CD4-positive, alpha-beta T cell treated with Interleukin-6 at 100 ng/mL for 8 hours (primary cell): ENCODE results near the gene ITIH1.
"Not testable (repeated sequence)": the region's sequence is repeated elsewhere in the genome, so short reads cannot be mapped to it uniquely, and the experiment has no call there.

Source experiments
- DNase-seq: peaks from one replicate; pipeline ENCODE4 v3.0.0-alpha.2; 2020; ENCODE audit warnings: mixed read lengths, low spot score

ITIH1 gene

DNA sequence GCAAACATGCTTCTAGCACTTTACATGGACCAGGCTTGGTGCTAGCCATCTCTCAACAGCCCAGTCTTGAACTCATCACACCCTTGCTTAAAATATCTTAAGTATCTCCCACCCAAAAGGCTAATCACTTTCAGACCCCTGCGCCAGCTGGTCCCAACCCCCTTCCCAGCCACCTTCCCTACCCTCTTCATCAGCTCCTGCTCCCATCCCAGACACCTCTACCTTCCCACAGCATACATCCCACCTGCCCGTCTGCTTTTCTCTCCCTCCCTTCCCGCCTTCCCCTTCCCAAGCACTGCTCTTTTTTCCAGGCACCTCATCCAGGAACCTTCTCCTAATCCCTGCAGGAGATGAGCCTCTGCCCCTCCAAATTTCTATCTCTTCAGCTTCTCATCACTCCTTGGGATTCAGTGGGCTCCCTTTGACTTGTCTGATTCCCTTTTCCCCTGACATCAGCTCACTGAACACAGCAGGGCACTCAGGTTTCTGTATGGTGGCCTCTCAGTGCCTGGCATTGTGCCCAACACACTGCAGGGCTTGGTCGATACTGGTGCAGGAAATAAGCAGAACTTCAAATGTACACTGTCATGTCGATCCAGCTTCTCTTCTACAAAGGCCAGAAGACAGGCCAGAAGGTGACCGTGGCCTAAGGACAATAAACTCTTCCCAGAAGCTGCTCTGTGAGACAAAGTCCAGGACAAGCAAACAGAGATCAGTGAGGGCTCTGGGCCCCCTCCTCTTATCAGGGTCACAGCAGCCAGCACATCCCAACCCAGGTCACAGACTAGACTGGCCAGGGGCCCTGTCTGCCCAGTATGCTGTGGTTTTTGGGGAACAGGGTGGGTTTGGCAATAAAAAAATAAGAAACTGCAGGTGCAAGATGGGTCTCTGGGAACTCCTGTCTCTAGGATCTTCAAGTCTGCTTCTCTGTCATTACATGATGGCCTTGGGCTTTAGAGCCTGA lies 2.2 kb upstream of the ITIH1 start:
- no peak for DNase-seq

DNA sequence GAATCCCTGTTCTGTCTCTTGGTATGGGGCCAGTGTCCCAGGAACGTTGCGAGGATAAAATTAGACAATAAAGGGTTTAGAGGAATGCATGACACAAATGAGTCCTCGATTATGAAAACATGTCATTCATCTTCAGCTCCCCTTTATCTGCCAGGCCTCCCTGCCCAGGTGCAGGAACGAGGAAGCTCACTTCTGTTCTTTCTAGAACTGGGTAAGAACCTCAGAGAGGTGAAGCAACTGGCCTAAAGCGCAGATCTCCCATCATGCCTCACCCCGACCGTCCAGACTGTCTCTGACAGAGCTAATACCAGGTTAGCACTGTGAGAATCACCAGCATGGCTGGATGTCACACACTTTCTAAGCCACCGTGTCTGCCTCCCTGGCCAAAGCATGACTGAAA lies 1.5 kb upstream of the ITIH1 start:
- DNase-seq = no peak

DNA sequence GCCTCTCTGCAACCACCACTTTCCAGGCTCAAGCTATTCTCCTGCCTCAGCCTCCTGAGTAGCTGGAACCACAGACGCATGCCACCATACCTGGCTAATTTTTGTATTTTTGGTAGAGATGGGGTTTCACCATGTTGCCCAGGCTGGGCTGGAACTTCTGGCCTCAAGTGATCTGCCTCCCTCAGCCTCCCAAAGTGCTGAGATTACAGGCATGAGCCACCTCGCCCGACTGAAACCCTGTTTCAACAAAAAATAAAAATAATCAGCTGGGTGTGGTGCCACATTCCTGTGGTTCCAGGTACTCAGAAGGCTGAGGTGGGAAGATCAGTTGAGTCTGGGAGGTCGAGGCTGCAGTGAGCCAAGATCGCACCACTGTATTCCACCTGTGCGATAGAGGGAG lies 913 bp upstream of the ITIH1 start:
- DNase-seq = not testable (repeated sequence)

DNA sequence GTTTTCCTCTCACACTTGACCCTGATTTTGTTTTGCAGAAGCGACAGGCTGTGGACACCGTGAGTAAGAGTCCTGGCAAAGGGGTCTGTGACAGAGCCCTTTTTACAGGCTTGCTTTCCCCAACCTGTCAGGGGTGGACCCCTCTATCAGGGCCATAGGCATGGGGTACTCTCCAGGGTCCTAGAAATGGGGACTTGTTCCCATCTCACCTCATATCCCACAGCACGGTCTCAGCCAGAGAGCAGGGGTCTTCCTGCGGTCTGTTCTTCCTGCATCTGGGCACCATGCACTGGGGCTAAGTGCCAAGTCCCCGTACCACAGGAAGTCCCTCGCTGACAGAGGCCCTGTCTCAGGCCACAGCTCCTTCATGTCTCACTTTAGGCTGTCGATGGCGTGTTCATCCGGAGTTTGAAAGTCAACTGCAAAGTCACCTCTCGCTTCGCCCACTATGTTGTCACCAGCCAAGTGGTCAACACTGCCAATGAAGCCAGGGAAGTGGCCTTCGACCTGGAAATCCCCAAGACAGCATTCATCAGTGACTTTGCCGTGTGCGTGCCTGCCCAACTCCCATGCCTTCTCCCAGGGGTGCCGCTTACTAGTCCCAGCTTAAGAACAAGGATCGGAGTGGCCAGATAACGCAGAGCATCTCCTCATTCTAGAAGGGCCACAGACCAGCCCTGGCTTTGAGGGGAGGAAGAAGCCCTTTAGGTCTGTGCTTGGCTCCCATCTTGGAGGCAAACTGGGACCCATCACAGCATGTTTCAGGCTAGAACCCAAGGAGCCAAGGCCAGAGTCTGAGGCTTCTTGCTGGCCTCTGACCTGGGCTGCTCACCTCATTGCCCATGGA lies 783 bp downstream of the ITIH1 start:
- no peak for DNase-seq

DNA sequence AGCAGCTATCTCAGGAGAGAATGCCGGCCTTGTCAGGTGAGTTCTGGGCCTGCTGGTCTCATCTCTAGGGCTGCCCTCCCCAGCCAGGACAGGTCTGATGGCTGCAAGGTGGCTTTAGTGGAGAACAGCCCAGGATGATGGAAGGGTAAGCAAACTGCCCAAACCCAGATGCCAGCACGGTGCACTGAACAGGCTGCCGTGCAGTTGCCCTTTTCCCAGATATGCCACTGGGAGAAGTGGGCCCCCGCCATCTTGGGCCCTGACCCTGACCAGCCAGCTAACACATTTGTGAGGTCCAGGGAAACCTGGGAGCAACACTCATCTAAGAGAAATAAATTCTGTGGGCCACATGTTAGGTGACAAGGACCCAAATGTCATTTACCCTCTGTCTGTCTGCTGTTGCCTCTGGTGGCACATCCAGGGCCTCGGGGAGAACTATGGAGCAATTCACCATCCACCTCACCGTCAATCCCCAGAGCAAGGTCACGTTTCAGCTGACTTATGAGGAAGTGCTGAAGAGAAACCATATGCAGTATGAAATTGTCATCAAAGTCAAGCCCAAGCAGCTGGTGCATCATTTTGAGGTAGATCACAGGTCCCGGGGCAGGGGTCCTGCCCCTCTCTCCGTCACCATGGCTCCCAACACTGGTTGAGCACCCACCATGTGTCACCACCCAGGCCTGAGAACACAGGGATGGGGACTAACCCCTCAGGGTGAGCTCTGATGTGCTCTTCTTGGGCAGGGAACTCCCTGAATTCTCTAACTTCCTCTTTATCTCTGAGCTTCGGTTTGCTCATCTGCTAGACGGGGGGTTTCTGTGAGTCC lies 1.8 kb downstream of the ITIH1 start:
- DNase-seq = no peak

DNA sequence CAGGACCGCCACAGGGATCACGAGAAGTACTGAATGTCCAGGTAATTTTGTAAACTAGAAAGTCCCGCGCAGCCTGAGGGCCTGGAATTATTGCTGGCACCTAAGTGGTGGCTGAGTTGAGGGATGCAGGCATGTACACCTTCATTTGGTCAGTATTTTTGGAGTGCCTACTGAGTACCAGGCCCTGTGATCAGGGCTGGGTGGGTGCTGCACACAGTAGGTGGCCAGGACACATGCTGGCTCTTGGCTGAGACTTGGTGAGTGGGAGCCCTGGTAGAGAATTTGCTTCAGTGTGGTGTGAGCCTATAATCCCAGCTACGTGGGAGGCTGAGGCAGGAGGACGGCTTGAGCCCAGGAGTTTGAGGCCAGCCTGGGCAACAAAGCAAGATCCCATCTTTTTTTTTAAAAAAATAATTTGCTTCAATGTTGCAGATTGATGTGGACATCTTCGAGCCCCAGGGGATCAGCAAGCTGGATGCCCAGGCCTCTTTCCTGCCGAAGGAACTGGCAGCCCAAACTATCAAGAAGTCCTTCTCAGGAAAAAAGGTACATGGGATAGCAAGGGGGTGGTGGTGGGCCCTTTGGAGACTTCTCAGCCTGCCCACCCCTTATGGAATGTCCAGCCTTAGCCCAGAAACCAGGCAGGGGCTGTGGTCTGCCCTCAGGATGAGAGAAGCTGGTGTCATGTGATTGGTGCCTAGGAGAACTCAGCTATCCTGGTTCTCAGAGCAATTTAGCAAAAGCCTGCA lies 2.6 kb downstream of the ITIH1 start:
- DNase-seq = no peak

DNA sequence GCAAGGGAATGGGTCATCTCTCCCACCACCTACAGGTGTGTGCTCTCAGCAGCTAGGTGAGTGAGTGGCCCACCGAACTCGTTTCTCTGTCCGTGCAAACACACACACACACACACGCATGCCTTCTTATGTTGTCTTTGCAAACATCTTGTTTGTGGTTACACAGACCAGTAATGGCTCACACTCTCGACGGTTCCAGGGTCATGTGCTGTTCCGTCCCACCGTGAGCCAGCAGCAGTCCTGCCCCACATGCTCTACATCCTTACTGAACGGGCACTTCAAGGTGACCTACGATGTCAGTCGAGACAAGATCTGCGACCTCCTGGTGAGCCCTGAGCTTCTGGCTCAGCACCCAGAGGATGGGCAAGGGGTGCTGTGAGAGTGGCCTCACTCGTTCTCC lies 4.3 kb downstream of the ITIH1 start:
- DNase-seq = no peak

DNA sequence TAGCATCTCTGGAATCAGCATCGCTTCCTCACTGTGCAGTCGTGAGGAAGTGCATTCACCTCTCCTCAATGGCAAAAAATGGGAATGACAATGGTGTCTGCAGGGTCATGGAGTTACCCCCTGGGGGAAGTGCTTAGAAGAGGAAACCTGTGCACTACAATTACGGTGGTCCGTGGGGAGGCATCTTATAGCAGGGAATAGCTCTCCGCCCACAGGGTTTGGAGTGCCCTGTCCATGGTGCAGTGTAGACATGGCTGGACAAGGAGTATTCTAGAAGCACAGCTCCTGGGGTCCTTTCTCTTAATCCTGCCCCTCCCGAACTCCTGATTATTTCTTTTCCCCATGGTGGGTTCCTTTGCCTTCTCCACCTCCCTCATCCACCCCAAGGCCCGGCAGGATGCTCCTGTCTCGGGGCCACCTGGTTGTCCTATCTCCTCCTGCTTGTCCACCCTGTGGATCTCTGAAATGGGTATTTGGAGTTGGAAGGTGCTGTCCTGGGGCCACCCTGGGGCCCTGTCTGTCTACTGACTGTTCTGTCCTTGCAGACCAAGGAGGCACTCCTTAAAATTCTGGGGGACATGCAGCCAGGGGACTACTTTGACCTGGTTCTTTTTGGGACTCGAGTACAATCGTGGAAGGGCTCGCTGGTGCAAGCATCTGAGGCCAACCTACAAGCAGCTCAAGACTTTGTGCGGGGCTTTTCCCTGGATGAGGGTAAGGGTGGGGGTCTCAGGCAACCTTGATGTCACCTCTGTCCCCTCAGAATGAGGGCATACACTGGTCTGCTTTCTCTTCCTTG lies 5.2 kb downstream of the ITIH1 start:
- DNase-seq = no peak

DNA sequence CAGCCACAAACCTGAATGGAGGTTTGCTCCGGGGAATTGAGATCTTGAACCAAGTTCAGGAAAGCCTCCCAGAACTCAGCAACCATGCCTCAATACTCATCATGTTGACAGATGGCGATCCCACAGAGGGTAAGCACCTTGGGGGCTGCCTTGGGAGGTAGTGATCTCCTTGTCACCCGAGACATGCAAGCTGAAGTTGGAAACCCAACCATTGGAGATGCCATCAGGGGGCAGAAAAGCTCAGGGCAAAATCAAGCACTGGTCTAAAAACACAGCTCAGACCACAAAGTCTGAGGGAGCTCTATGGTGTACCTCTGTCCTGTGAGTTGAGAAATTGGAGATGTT lies 5.8 kb downstream of the ITIH1 start:
- no peak for DNase-seq

DNA sequence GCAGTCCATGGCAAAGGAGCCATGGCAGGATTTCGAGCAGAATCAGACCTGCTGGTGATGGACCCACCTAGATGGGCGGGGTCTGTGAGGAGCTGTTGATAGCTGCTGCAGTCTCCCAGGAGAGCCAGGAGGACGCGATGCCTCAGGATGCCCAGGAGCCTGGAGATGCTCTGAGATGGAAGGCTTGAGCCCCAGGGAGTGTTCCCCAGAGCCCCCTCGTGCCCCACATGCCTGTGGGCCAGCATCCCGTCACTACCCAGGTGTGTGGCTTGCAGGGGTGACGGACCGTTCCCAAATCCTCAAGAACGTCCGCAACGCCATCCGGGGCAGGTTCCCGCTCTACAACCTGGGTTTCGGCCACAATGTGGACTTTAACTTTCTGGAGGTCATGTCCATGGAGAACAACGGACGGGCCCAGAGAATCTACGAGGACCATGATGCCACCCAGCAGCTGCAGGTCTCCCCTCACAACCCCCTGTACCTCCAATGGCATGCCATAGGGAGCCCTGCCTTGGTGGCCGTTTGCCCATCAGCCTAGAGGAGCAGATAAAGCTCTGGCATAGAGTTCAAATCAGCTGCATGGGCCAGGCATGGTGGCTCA lies 6.7 kb downstream of the ITIH1 start:
- no peak for DNase-seq

DNA sequence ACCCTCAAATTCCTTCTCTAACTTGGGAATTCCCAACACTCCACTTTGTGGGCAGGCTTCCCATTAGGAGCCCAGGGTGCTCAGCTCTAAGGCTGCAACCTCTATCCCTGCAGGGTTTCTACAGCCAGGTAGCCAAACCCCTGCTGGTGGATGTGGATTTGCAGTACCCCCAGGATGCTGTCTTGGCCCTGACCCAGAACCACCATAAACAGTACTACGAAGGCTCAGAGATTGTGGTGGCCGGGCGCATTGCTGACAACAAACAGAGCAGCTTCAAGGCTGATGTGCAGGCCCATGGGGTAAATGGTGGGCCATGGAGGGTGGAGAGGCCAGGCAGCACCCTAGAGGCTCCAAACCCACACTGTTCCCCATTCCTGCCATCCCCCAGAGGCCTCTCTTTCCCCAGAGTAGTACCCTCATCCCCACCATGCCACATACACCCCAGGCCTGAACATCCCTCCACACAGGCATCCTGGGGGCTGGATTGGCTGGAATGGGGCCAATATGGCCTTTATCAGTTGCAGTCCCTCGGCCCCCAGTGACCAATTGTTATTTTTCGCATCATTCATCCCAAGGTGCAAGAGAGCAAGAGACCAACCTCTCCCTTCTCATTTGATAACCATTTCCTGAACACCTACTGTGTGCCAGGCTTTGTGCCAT lies 7.7 kb downstream of the ITIH1 start:
- DNase-seq = no peak

DNA sequence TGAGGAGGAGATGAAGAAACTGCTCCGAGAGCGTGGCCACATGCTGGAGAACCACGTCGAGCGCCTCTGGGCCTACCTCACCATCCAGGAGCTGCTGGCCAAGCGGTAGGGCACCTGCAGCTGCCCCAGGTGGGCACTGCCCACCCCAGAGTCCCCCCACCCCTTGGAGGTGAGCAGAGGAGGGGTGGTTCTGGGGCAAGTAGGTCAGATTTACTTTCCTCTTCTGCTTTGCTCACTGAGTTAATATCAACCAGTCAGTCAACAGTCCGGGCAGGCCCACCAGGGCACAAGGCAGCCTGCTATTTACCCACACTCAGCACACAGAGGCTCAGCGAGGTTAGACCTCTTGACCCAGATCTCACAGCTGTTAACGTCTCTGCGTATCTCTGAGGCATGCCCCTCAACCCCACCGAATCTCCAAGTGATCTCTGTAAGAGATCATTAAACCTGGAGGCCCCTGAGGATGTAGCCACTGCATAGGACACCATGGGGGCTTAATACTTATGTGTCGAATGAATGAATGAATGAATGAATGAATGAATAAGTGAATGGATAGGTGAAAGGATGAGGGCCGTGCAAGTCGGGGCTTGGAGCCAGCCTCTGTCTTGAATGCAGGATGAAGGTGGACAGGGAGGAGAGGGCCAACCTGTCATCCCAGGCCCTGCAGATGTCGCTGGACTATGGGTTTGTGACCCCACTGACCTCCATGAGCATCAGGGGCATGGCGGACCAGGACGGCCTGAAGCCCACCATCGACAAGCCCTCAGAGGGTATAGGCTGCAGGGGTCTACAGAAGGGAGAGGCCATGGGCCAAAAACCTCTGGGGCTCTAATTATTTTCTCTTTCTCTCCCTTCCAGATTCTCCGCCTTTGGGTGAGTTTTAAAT lies 9.2 kb downstream of the ITIH1 start:
- DNase-seq = no peak

DNA sequence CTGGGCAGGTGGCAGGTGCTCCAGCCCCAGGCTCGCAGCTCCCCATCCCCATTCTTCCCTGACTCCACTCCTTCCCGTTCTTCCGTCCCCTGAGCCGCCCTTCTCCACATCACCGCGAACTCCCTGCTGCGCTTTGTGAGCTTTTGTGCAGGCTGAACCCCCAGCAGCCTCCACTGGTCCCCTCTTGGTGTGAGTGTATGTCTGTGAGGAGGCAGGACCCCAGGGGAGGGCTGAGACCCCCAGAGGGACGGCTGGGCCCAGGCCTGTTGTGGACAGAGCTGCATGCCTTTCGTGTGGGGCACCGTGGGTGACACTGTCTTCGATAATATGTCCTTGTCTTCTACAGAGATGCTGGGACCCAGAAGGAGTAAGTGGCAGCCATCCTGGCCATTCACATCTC lies 9.8 kb downstream of the ITIH1 start:
- DNase-seq = no peak

DNA sequence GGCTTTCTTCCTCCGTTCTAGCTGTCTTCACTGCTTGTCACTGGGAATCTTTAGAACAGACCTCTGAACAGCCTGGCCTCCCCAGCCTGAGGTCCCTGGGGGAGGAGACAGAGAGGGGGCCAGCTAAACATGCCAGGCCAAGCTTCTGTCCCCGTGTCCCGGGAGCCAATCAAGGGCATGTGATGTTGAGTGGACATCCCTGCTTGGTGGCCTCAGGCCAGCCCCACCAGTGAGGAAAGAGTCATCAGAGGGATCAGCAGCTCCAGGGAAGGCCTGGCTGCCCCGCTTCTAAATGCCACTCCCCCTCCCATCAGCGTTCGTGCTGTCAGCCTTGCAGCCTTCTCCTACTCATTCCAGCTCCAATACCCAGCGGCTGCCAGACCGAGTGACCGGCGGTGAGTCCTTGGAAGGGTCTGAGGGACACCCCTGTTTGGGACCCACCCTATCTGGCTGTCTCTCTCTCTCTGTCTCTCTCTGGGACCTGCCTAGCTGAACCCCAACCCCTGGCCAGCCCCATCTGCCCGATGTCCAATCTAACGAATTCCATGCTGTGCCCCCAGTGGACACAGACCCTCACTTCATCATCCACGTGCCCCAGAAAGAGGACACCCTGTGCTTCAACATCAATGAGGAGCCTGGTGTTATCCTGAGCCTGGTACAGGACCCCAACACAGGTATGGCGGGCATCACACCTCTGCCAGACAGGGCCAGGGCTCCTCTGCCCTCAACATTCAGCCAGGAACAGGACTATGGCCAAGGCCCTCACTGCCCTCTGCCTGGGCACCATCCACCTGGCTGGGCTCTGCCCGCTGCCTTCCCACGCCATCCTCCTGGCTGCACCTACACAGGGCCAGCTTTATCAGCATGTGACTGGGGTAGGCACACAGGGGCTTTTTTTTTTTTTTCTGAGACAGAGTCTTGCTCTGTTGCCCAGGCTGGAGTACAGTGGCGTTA lies 10.6 kb downstream of the ITIH1 start:
- no peak for DNase-seq

DNA sequence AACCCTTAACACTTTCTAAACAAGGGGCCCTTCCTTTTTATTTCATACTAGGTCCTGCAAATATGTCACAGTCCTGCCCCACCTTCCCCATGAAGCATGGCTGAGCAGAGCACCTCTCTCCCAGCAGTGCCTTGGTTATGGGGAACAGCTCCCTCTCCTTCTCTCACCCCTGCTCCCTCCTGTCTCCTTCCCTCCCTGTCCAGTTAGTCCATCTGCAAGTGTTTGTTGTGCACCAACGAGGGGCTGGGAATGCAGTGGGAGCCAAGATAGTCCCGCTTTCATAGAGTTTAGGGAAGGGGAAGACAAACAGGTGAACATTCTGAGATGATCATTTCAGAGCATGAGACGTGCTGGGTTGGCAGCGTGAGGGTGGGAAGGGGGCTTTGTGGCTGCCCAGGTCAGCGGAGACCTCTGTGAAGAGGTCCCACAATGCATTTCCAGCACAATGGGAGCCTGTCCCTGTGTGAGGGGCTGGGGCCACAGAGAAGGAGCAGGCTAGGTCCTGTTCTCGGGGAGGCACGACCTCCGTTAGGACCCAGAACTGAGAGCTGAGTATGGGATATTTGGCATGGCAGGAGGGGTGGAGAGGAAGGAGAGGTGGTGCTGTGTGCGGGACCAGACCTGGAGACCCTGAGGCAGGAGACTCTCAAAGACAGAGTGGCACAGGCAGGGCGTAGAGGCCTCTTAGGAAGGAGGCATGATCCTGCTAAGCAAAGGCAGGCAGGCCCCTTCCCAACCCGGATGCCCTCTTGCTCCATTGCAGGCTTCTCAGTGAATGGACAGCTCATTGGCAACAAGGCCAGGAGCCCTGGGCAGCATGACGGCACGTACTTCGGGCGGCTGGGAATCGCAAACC lies 11.7 kb downstream of the ITIH1 start:
- DNase-seq = no peak

DNA sequence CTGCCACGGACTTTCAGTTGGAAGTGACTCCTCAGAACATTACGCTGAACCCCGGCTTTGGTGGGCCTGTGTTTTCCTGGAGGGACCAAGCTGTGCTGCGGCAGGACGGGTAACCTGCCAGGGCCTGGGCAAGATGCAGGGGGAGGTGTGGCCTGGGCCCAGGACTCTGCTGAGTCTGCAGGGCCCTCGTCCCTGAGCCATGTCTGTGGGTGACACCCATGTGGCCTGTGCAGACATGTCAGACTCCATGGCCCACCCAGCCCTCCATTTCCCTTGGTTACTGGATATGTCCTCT lies 12.3 kb downstream of the ITIH1 start:
- no peak for DNase-seq

DNA sequence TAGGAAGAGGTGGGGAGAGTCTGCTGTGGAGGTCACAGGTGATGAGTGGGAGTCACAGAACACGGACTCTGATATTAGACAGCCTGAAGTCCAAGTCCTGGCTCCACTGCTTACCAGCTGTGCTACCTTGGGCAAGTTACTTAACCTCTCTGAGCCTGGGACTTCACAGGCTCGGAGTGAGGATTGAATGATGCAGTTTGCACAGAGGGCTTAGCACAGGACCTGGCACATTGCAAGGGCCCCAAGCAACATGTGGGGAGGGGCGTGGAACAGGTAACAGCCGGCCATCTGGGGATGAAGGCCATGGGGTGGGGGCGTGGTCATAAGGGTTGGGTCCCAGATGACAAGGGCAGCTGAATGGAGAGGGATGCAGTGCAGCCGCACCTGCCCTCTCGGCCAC lies 12.9 kb downstream of the ITIH1 start:
- DNase-seq = no peak
